ENCODE data around the gene KRT20. TPM values are rescaled to one million over a fixed set of nuclear protein-coding genes. Genes with fewer than 3 reads are reported as not detected.

KRT20 gene
- total RNA-seq, 3 donors from 2014 or later: 6.6 TPM; not detected in 2

GRCh38 chr17:40886090-40886489 lies 1.0 kb upstream of the KRT20 start:
- Histone ChIP-seq H3K36me3 (no peaks in the 10 kb centered on the region), H3K27me3 (no peaks in the 10 kb centered on the region), H3K27ac (no peak overlapping the region), H3K4me3 (no peak overlapping the region), H3K9me3 (no peaks in the 10 kb centered on the region), H3K4me1 (no peaks in the 10 kb centered on the region)
- intact Hi-C loops (cut with DNase I; ENCODE audit: low total_unique reads): no loop called here
- TF ChIP-seq, protein P1, sequence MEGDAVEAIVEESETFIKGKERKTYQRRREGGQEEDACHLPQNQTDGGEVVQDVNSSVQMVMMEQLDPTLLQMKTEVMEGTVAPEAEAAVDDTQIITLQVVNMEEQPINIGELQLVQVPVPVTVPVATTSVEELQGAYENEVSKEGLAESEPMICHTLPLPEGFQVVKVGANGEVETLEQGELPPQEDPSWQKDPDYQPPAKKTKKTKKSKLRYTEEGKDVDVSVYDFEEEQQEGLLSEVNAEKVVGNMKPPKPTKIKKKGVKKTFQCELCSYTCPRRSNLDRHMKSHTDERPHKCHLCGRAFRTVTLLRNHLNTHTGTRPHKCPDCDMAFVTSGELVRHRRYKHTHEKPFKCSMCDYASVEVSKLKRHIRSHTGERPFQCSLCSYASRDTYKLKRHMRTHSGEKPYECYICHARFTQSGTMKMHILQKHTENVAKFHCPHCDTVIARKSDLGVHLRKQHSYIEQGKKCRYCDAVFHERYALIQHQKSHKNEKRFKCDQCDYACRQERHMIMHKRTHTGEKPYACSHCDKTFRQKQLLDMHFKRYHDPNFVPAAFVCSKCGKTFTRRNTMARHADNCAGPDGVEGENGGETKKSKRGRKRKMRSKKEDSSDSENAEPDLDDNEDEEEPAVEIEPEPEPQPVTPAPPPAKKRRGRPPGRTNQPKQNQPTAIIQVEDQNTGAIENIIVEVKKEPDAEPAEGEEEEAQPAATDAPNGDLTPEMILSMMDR (IDR thresholded peaks at IDR 0.05): no peak
- TF ChIP-seq POLR2AphosphoS5 (IDR thresholded peaks at IDR 0.05) (no peak), POLR2A (IDR thresholded peaks at IDR 0.05) (no peak)
- DNase-seq (ENCODE audit: low spot score in 2 of 2): no peak

GRCh38 chr17:40883626-40884334 lies 1.3 kb downstream of the KRT20 start:
- H3K27ac ChIP-seq: no peak overlapping the region
- TF ChIP-seq, protein P1 (IDR thresholded peaks at IDR 0.05): no peak
- TF ChIP-seq POLR2A (IDR thresholded peaks at IDR 0.05) (no peak), POLR2AphosphoS5 (IDR thresholded peaks at IDR 0.05) (no peak)
- DNase-seq (ENCODE audit: low spot score in 2 of 2): no peak
- H3K36me3 ChIP-seq: no peaks in the 10 kb centered on the region
- intact Hi-C loops (cut with DNase I; ENCODE audit: low total_unique reads): no loop called here
- H3K9me3 ChIP-seq: no peaks in the 10 kb centered on the region
- H3K4me3 ChIP-seq: no peak overlapping the region
- H3K27me3 ChIP-seq: no peaks in the 10 kb centered on the region
- no peaks in the 10 kb centered on the region for H3K4me1 ChIP-seq

DNA sequence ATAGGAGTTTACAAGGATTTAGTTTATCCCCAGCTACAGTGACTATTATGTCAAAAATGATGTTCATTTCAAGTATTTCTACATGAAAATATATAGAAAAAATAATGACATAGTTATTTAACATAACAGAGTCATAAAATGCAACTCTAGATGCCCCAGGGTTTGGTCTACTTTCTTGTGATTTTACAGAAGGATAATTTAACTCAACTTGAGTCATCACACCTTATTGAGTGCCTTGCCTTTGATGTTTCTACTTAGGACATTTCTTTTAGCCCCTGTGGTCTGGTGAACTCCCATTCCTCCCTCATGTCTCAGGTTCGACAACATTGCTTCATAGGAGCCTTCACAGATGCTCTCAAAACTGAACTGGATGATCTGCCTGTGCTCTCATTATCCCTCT lies 2.0 kb downstream of the KRT20 start:
- no peak overlapping the region for H3K4me3 ChIP-seq
- intact Hi-C loops (cut with DNase I; ENCODE audit: low total_unique reads): no loop called here
- H3K27me3 ChIP-seq: no peaks in the 10 kb centered on the region
- H3K27ac ChIP-seq: no peak overlapping the region
- no peaks in the 10 kb centered on the region for H3K9me3 ChIP-seq
- H3K36me3 ChIP-seq: no peaks in the 10 kb centered on the region
- no peak for DNase-seq (ENCODE audit: low spot score in 2 of 2)
- H3K4me1 ChIP-seq: no peaks in the 10 kb centered on the region
- TF ChIP-seq POLR2A (IDR thresholded peaks at IDR 0.05) (no peak), POLR2AphosphoS5 (IDR thresholded peaks at IDR 0.05) (no peak)
- TF ChIP-seq, protein P1 (IDR thresholded peaks at IDR 0.05): no peak

DNA sequence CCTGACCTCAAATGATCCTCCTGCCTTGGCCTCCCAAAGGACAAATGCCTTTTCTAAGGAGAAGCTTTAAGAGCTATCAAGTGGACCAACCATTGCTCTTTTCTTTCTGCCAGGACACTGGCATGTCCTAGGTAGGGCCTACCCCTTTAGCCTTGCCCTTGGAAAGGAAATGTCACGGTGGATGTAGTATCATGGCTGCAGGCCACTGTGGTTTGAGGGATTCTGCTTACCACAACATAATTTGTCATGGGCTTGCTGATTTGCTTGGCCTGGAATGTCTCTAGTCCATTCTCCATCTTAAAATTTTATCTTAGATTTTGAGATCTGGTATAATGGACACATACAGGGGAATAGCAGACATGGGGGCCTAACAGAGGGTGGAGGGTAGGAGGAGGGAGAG lies 6.0 kb downstream of the KRT20 start:
- Histone ChIP-seq H3K4me1 (no peaks in the 10 kb centered on the region), H3K4me3 (no peak overlapping the region), H3K27me3 (no peaks in the 10 kb centered on the region), H3K36me3 (no peaks in the 10 kb centered on the region), H3K9me3 (no peaks in the 10 kb centered on the region), H3K27ac (no peak overlapping the region)
- no peak for DNase-seq (ENCODE audit: low spot score in 2 of 2)
- intact Hi-C loops (cut with DNase I; ENCODE audit: low total_unique reads): no loop called here
- TF ChIP-seq, protein P1 (IDR thresholded peaks at IDR 0.05): no peak
- TF ChIP-seq POLR2AphosphoS5 (IDR thresholded peaks at IDR 0.05): no peak
- TF ChIP-seq POLR2A (IDR thresholded peaks at IDR 0.05): no peak

DNA sequence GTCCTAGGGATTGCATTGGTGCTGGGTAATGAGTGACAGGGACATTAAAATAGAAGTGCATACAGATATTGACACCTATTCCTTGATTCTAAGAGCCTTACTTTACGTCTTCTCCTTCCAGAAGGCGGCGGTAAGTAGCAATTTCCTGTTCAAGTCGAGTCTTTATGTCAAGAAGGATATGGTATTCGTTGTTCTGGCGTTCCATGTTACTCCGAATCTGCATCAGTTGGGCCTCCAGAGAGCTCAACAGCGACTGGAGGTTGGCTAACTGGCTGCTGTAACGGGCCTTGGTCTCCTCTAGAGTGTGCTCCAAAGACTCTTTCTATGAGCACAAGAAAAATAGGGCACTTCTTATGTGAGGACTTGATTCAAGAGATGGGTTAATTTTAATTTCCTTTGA lies 7.0 kb downstream of the KRT20 start:
- no peaks in the 10 kb centered on the region for H3K36me3 ChIP-seq
- H3K27ac ChIP-seq: no peak overlapping the region
- no peaks in the 10 kb centered on the region for H3K4me1 ChIP-seq
- H3K27me3 ChIP-seq: no peaks in the 10 kb centered on the region
- no peak overlapping the region for H3K4me3 ChIP-seq
- TF ChIP-seq, protein P1 (IDR thresholded peaks at IDR 0.05): no peak
- TF ChIP-seq POLR2AphosphoS5 (IDR thresholded peaks at IDR 0.05) (no peak), POLR2A (IDR thresholded peaks at IDR 0.05) (no peak)
- no peaks in the 10 kb centered on the region for H3K9me3 ChIP-seq
- intact Hi-C loops (cut with DNase I; ENCODE audit: low total_unique reads): no loop called here
- DNase-seq (ENCODE audit: low spot score in 2 of 2): no peak

All from breast epithelium (tissue), 4 donors.